Endothelial cell of umbilical vein (primary cell): ENCODE data around the gene TMEM170A. TPM values are rescaled to one million over a fixed set of nuclear protein-coding genes. Genes with fewer than 3 reads are reported as not detected.

Source experiments
- BruUV-seq: library from RNA; stranded (reverse); fragments of 400-500 nt; replicated peaks from 2 replicates; lab custom pipeline; 2021; lab: Mats Ljungman, UMichigan
- CTCF ChIA-PET: fragments of 300-600, 350-600 bp; sonication (Branson Sonifier 250); formaldehyde crosslinking; loops from one replicate; lab custom pipeline; 2021; ENCODE audit warnings: antibody characterized with exemption, inconsistent platforms; lab: Charles Lee
- POLR2A ChIA-PET: fragments of 300-600, 350-600 bp; sonication (Branson Sonifier 250); formaldehyde crosslinking; loops from one replicate; lab custom pipeline; 2021; ENCODE audit warnings: antibody characterized with exemption, inconsistent platforms; lab: Charles Lee
- DNase-seq: peaks from one replicate; pipeline ENCODE4 v3.0.0-alpha.2; 2011; ENCODE audit warnings: low read depth, low spot score
- FAIRE-seq: peaks from 2 replicates; lab custom pipeline; 2011; peaks lifted over from hg19 to GRCh38; lab: Jason Lieb, UNC
- H2AFZ ChIP-seq: 2 replicates; pipeline ENCODE4 v1.6.0; 2012; ENCODE audit warnings: low read depth, low read length, control low read depth, inconsistent platforms
- H3K27ac ChIP-seq: 2 replicates; pipeline ENCODE4 v1.5.1; 2011; ENCODE audit warnings: low read depth, mild to moderate bottlenecking, control low read depth, low read length, moderate library complexity; ENCODE audit not compliant: insufficient read depth
- H3K27me3 ChIP-seq, 2 experiments: 2 replicates each; pipeline versions ENCODE4 v1.6.0 to v1.6.1; 2011; ENCODE audit warnings: low read length in 2 of 2, mixed read lengths in 1 of 2; ENCODE audit not compliant: control insufficient read depth in 2 of 2, insufficient read depth in 2 of 2
- H3K36me3 ChIP-seq, 2 experiments: 2 replicates in 1 of 2; 3 replicates in 1 of 2; pipeline ENCODE4 v1.5.1; 2011; ENCODE audit warnings: low read length in 2 of 2, mild to moderate bottlenecking in 1 of 2, moderate library complexity in 1 of 2; ENCODE audit not compliant: control insufficient read depth in 2 of 2, insufficient read depth in 2 of 2; ENCODE audit errors: extremely low read depth in 1 of 2
- H3K4me1 ChIP-seq: 3 replicates; pipeline ENCODE4 v1.5.1; 2011; ENCODE audit warnings: mild to moderate bottlenecking, low read length; ENCODE audit not compliant: control insufficient read depth, insufficient read depth; ENCODE audit errors: extremely low read depth
- H3K4me2 ChIP-seq: 2 replicates; pipeline ENCODE4 v1.6.1; 2011; ENCODE audit warnings: low read length, control low read depth, mixed read lengths; ENCODE audit not compliant: insufficient read depth
- H3K4me3 ChIP-seq, 3 experiments: fragments of 200-600 bp in 1 of 3; sonication (generic), shearing (Covaris generic) in 1 of 3; replicated peaks in 1 of 3; 2 replicates each; pipeline ENCODE4 v1.5.1; 2011 to 2016; ENCODE audit warnings: control low read depth in 3 of 3, low read length in 3 of 3, mild to moderate bottlenecking in 2 of 3, inconsistent platforms in 1 of 3, low read depth in 1 of 3, moderate library complexity in 1 of 3; ENCODE audit not compliant: insufficient read depth in 1 of 3
- H3K79me2 ChIP-seq: 2 replicates; pipeline ENCODE4 v1.6.0; 2012; ENCODE audit warnings: low read length, inconsistent platforms; ENCODE audit not compliant: control insufficient read depth, insufficient read depth
- H3K9ac ChIP-seq: replicated peaks from 2 replicates; pipeline ENCODE3; 2011; ENCODE audit warnings: low read length, control low read depth; ENCODE audit not compliant: insufficient read depth; ENCODE audit errors: extremely low read depth
- H3K9me1 ChIP-seq: replicated peaks from 3 replicates; pipeline ENCODE4 v1.6.0; 2011; ENCODE audit warnings: mild to moderate bottlenecking, low read length; ENCODE audit not compliant: control insufficient read depth, insufficient read depth; ENCODE audit errors: extremely low read depth
- H3K9me3 ChIP-seq: replicated peaks from 2 replicates; pipeline ENCODE4 v1.5.1; 2012; ENCODE audit warnings: low read length, inconsistent platforms; ENCODE audit not compliant: control insufficient read depth, insufficient read depth
- H4K20me1 ChIP-seq: replicated peaks from 2 replicates; pipeline ENCODE3; 2011; ENCODE audit warnings: mild to moderate bottlenecking, low read length; ENCODE audit not compliant: control insufficient read depth, insufficient read depth; ENCODE audit errors: extremely low read depth
- EZH2 ChIP-seq: IDR thresholded peaks from 2 replicates; pipeline ENCODE4 v1.6.1; 2012; ENCODE audit warnings: borderline replicate concordance, low read depth, mild to moderate bottlenecking, moderate library complexity, low read length, inconsistent platforms; ENCODE audit not compliant: severe bottlenecking
- FOS ChIP-seq: IDR thresholded peaks from 2 replicates; pipeline ENCODE4 v1.6.1; 2011; ENCODE audit warnings: mild to moderate bottlenecking, low read length, moderate library complexity, borderline replicate concordance; ENCODE audit not compliant: insufficient read depth
- GATA2 ChIP-seq: IDR thresholded peaks from 2 replicates; pipeline ENCODE4 v1.7.0; 2011; ENCODE audit warnings: low read depth, mild to moderate bottlenecking, moderate library complexity, mixed read lengths, low read length; ENCODE audit not compliant: insufficient read length, insufficient read depth
- JUN ChIP-seq: IDR thresholded peaks from 2 replicates; pipeline ENCODE4 v1.6.1; 2011; ENCODE audit warnings: borderline replicate concordance, low read depth; ENCODE audit not compliant: insufficient read length, insufficient read depth
- MYC ChIP-seq: IDR thresholded peaks from one replicate; pipeline ENCODE4 v1.6.1; 2011; ENCODE audit warnings: mild to moderate bottlenecking, low read depth, low read length
- POLR2A ChIP-seq: IDR thresholded peaks from 2 replicates; pipeline ENCODE4 v1.6.1; 2012; ENCODE audit warnings: low read depth, mild to moderate bottlenecking, control low read depth, low read length
- POLR2AphosphoS5 ChIP-seq: IDR thresholded peaks from 2 replicates; pipeline ENCODE4 v1.6.1; 2012; ENCODE audit warnings: low read depth, mild to moderate bottlenecking, control low read depth, low read length, moderate library complexity; ENCODE audit not compliant: insufficient read depth
- dilution Hi-C: fragments of 300-500 bp; cut with MboI; formaldehyde crosslinking; loops from one replicate; pipeline ENCODE4 v1.15.0; 2019; ENCODE audit warnings: low sequenced_read_pairs; ENCODE audit not compliant: extremely low pct_ligation_motif_present
- intact Hi-C: fragments of 100-400 bp; cut with micrococcal nuclease; formaldehyde crosslinking; loops from one replicate; pipeline ENCODE4 v1.10.0; 2022
- polyA plus RNA-seq, 4 experiments: library from polyadenylated mRNA; depleted of rRNA in 3 of 4; stranded (reverse) in 3 of 4; unstranded in 1 of 4; fragments of >200 nt; gene quantifications; 2 replicates each; pipeline versions ENCODE4 v1.2.1 to v1.2.3, GENCODE V29; 2011 to 2012; ENCODE audit warnings: missing spikeins in 1 of 4
- total RNA-seq: library from RNA; stranded (reverse); gene quantifications from 2 replicates; pipeline ENCODE4 v1.2.3, GENCODE V29; 2021
- TF ChIP-seq, protein P1 (sequence below), 2 donors: IDR thresholded peaks; 1 replicate in 1 of 2; 2 replicates in 1 of 2; pipeline ENCODE4 v1.5.1; 2011; ENCODE audit warnings: low read length in 2 of 2, mild to moderate bottlenecking in 2 of 2, moderate library complexity in 2 of 2, control low read depth in 1 of 2, inconsistent platforms in 1 of 2, low read depth in 1 of 2; ENCODE audit not compliant: insufficient read depth in 1 of 2; ENCODE audit errors: extremely low read depth in 1 of 2
- TF ChIP-seq, protein P2 (sequence below): IDR thresholded peaks from 2 replicates; pipeline ENCODE4 v1.6.1; 2011; ENCODE audit not compliant: insufficient read depth, insufficient read length

The TMEM170A gene
- total and polyA plus RNA-seq, 2 donors (not counting 3 experiments of a cell fraction or from before 2014, with no cell fraction given), result 12.9 to 22.2 TPM

DNA sequence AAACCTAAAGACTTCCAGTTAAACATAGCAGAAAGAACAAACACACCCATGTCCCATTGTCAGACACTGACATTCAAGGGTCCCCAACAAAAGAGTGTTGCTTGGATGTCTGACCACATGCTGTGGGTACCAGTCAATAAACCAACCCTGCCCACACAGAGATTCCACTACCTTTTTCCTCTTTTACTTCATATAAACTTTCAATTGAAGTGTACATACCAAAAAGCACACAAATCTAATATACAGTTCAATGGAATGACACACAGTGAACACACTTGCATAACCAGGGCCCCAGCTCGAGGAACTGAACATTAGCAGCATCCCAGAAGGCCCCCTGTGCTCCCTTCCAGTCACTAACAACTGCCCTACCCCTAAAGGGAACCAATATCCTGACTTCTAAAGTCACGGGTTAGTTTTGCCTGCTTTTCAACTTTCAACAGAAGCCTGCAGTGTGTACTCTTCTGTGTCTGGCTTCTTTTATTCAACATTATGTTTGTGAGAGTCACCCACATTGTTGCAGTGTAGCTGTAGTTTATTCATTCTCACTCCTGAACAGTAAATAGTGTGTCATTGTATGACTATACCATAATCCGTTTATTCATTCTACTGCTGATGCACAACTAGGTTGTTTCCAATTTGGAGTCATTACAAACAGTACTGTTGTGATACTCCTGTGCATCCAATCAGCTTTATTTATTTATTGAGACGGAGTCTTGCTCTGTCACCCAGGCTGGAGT lies 49.2 kb downstream of the TMEM170A start:
- Histone ChIP-seq H3K4me1 (peaks cover 7% of the 10 kb centered on the region), H3K27ac (no peak overlapping the region), H3K9me1 (no peaks in the 10 kb centered on the region), H3K36me3 (peaks cover 0 to 4% of the 10 kb centered on the region in 2 experiments), H4K20me1 (no peaks in the 10 kb centered on the region), H3K79me2 (peaks cover 35% of the 10 kb centered on the region), H3K4me3 (no peak overlapping the region), H2AFZ (no peak overlapping the region), H3K9me3 (no peaks in the 10 kb centered on the region), H3K4me2 (no peak overlapping the region), H3K27me3 (no peaks in the 10 kb centered on the region), H3K9ac (no peak overlapping the region)
- ChIA-PET CTCF (interaction anchor here (1.0 to 1.1 kb wide), 2 partner anchors 13 to 349 kb away, joined by 3 read pairs; no protein-coding TSS in a partner anchor), POLR2A (no interaction called here)
- no peak for DNase-seq
- TF ChIP-seq POLR2A (no peak), MYC (no peak), POLR2AphosphoS5 (no peak), EZH2 (no peak), FOS (no peak), GATA2 (no peak), JUN (no peak)
- TF ChIP-seq, protein P1, sequence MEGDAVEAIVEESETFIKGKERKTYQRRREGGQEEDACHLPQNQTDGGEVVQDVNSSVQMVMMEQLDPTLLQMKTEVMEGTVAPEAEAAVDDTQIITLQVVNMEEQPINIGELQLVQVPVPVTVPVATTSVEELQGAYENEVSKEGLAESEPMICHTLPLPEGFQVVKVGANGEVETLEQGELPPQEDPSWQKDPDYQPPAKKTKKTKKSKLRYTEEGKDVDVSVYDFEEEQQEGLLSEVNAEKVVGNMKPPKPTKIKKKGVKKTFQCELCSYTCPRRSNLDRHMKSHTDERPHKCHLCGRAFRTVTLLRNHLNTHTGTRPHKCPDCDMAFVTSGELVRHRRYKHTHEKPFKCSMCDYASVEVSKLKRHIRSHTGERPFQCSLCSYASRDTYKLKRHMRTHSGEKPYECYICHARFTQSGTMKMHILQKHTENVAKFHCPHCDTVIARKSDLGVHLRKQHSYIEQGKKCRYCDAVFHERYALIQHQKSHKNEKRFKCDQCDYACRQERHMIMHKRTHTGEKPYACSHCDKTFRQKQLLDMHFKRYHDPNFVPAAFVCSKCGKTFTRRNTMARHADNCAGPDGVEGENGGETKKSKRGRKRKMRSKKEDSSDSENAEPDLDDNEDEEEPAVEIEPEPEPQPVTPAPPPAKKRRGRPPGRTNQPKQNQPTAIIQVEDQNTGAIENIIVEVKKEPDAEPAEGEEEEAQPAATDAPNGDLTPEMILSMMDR (IDR thresholded peaks at IDR 0.05; ENCODE audit: extremely low read depth in 1 of 2, insufficient read depth in 1 of 2, low read depth in 1 of 2, low read length in 2 of 2), result no peak
- TF ChIP-seq, protein P2, sequence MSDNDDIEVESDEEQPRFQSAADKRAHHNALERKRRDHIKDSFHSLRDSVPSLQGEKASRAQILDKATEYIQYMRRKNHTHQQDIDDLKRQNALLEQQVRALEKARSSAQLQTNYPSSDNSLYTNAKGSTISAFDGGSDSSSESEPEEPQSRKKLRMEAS, result no peak
- dilution Hi-C loops, result no loop called here
- BruUV-seq, result no TSS peak
- intact Hi-C loops, result no loop called here
- FAIRE-seq, result no peak
